HepG2 (cell line): ENCODE results near the gene SH2D3A. TPM values are rescaled to one million over a fixed set of nuclear protein-coding genes. Genes with fewer than 3 reads are reported as not detected.

Source experiments
- AGO1 ChIP-seq: fragments of 200-400 bp; formaldehyde crosslinking; IDR thresholded peaks from 2 replicates; pipeline ENCODE4 v1.6.1; 2017; ENCODE audit warnings: mild to moderate bottlenecking, low read depth, low read length, moderate library complexity; ENCODE audit not compliant: poor library complexity, severe bottlenecking
- AGO2 ChIP-seq: fragments of 200-400 bp; formaldehyde crosslinking; optimal IDR thresholded peaks from 2 replicates; pipeline ENCODE3; 2017; ENCODE audit warnings: mild to moderate bottlenecking, low read depth, low read length, moderate library complexity
- ATM ChIP-seq: fragments of 450-650 bp; IDR thresholded peaks from 2 replicates; pipeline ENCODE4 v1.7.1; 2017; ENCODE audit warnings: mild to moderate bottlenecking, borderline replicate concordance
- EHMT2 ChIP-seq: fragments of 200-600 bp; sonication (generic); IDR thresholded peaks from 2 replicates; pipeline ENCODE4 v1.7.0; 2017; ENCODE audit warnings: antibody characterized with exemption, low read depth, low read length, borderline replicate concordance
- FOXC1 ChIP-seq: sonication (generic); formaldehyde crosslinking; IDR thresholded peaks from 2 replicates; pipeline ENCODE4 v1.8.0; 2022; ENCODE audit warnings: mild to moderate bottlenecking, missing genetic modification reagents, borderline replicate concordance
- HOXA9 ChIP-seq: sonication (generic); formaldehyde crosslinking; IDR thresholded peaks from 2 replicates; pipeline ENCODE4 v1.8.1; 2022; ENCODE audit warnings: missing genetic modification reagents, mild to moderate bottlenecking, moderate library complexity, borderline replicate concordance
- KLF16 ChIP-seq, 2 experiments: sonication (generic) in 1 of 2; formaldehyde crosslinking in 1 of 2; IDR thresholded peaks; 2 replicates each; pipeline versions ENCODE4 v1.6.1 to v1.8.0; 2016 to 2023; ENCODE audit warnings: missing genetic modification reagents in 2 of 2, missing compliant biosample characterization in 1 of 2
- NKX3-1 ChIP-seq: sonication (generic); formaldehyde crosslinking; IDR thresholded peaks from 2 replicates; pipeline ENCODE4 v1.5.0; 2020; ENCODE audit warnings: missing genetic modification reagents
- PTBP1 ChIP-seq: fragments of 200-400 bp; formaldehyde crosslinking; IDR thresholded peaks from 2 replicates; pipeline ENCODE4 v1.6.1; 2018; ENCODE audit warnings: low read length, low read depth; ENCODE audit not compliant: poor library complexity, severe bottlenecking
- REL ChIP-seq: sonication (generic); formaldehyde crosslinking; conservative IDR thresholded peaks from 2 replicates; pipeline ENCODE4 v1.8.0; 2022; ENCODE audit warnings: mild to moderate bottlenecking, missing genetic modification reagents, moderate library complexity
- SALL2 ChIP-seq: sonication (generic); formaldehyde crosslinking; IDR thresholded peaks from 2 replicates; pipeline ENCODE4 v1.8.1; 2023; ENCODE audit warnings: mild to moderate bottlenecking, missing genetic modification reagents, inconsistent platforms
- SAP130 ChIP-seq: IDR thresholded peaks from 2 replicates; pipeline ENCODE4 v1.6.1; 2016; ENCODE audit warnings: low read depth
- SIN3A ChIP-seq: IDR thresholded peaks from 2 replicates; pipeline ENCODE4 v1.6.1; 2011; ENCODE audit warnings: low read depth, mild to moderate bottlenecking, control low read depth, low read length, borderline replicate concordance
- SIX4 ChIP-seq: sonication (generic); formaldehyde crosslinking; IDR thresholded peaks from 2 replicates; pipeline ENCODE4 v1.4.0; 2020; ENCODE audit warnings: missing genetic modification reagents
- SOX5 ChIP-seq: IDR thresholded peaks from 2 replicates; pipeline ENCODE4 v1.6.1; 2016; ENCODE audit warnings: borderline replicate concordance
- ZMYM2 ChIP-seq: sonication (generic); formaldehyde crosslinking; IDR thresholded peaks from 2 replicates; pipeline ENCODE4 v1.8.0; 2022; ENCODE audit warnings: mild to moderate bottlenecking, missing genetic modification reagents
- ZNF614 ChIP-seq: IDR thresholded peaks from 2 replicates; pipeline ENCODE4 v1.6.1; 2018; ENCODE audit warnings: missing biosample characterization, missing genetic modification reagents, inconsistent platforms, borderline replicate concordance
- ZNF616 ChIP-seq: sonication (generic); formaldehyde crosslinking; IDR thresholded peaks from 2 replicates; pipeline ENCODE4 v1.5.0; 2020; ENCODE audit warnings: low read depth, mild to moderate bottlenecking, missing genetic modification reagents
- ZNF773 ChIP-seq: sonication (generic); formaldehyde crosslinking; IDR thresholded peaks from 2 replicates; pipeline ENCODE4 v1.4.0; 2020; ENCODE audit warnings: missing genetic modification reagents, borderline replicate concordance
- ZSCAN31 ChIP-seq: sonication (generic); formaldehyde crosslinking; IDR thresholded peaks from 2 replicates; pipeline ENCODE4 v1.5.0; 2020; ENCODE audit warnings: low read depth, mild to moderate bottlenecking, missing genetic modification reagents
- polyA plus RNA-seq, 8 experiments: library from polyadenylated mRNA; depleted of rRNA in 3 of 8; stranded (reverse) in 7 of 8; unstranded in 1 of 8; fragments of >200 nt; fragmentation: Illumina TruSeq in 4 of 8; extraction: Trizol in 4 of 8; gene quantifications; 2 replicates each; pipeline versions ENCODE4 v1.2.1 to v1.2.3, GENCODE V29; 2011 to 2016; ENCODE audit warnings: low read depth in 4 of 8, missing spikeins in 1 of 8, mixed read lengths in 1 of 8; ENCODE audit not compliant: insufficient read depth in 1 of 8
- total RNA-seq, 5 experiments: library from RNA; depleted of rRNA; stranded (reverse); fragments of >200 nt; fragmentation: Illumina TruSeq; extraction: Trizol; gene quantifications; 2 replicates each; pipeline ENCODE4 v1.2.3, GENCODE V29; 2016; ENCODE audit warnings: low read depth in 1 of 5
- TF ChIP-seq, protein P1 (sequence below): sonication (generic); formaldehyde crosslinking; IDR thresholded peaks from 2 replicates; pipeline ENCODE4 v1.5.0; 2020; ENCODE audit warnings: missing genetic modification reagents
- TF ChIP-seq, protein P2 (sequence below): sonication (generic); formaldehyde crosslinking; IDR thresholded peaks from 2 replicates; pipeline ENCODE4 v1.4.0; 2020; ENCODE audit warnings: missing genetic modification reagents; ENCODE audit errors: not compliant biosample characterization
- TF ChIP-seq, protein P3 (sequence below): sonication (generic); formaldehyde crosslinking; IDR thresholded peaks from 2 replicates; pipeline ENCODE4 v1.4.0; 2020; ENCODE audit warnings: missing genetic modification reagents
- TF ChIP-seq, protein P4 (sequence below): sonication (generic); formaldehyde crosslinking; conservative IDR thresholded peaks from 2 replicates; pipeline ENCODE4 v1.8.0; 2022; ENCODE audit warnings: mild to moderate bottlenecking, moderate library complexity, missing genetic modification reagents

The SH2D3A gene
- total and polyA plus RNA-seq, 2 of the 13 experiments (the other 11 are each of a cell fraction or from before 2014, with no cell fraction given) = 1.0 to 2.2 TPM

DNA sequence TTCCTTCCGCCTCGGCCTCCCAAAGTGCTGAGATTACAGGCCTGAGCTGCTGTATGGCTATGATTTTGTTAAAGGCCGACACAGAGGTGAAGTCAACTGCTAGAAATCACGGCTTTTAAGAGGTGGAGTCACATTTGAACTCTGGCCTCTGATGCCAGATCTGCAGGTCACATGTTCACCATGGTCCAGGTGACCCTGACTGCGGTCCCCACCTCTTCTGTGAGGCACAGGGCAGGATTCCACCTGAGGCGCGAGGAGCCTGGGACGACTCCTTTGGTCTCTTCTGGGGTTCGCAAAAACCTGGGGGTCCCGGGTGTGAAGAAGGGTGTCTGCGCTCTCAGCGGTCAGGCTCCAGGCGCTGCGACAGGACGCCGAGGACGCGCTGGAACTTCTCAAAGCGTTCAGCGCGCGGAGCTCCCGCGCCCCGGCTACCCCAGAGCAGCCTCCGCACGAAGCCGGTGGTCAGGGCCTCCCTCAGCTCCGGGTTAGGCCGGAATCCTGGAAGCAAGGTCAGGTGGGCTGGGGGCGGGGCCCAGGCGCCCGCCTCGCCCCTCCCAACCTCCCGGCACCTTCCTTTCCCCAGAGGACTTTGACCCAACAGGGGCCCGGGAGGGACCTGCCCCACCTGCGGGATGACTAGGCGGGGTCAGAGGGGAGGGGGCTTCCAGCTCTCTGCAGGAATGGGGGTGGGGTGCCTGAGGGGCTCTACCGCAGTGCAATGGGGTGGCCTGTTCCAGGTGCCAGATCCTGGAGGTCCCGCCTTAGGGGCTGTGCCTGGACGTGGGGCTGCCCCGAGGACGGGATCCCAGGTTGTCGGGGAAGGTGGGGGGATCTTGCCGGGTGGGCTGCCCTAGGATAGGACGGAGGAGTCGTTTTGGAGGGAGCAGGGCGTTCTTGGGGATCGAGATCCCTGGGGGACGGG is 14.7 kb downstream of the SH2D3A start (continued):
- TF ChIP-seq HOXA9 (no peak), ZNF773 (no peak), FOXC1 (CRISPR knock-in tag) (peak; percentile 60; the same call in 1 of the 2 replicates), SALL2 (CRISPR knock-in tag) (peak; percentile 63; the same call in 1 of the 2 replicates), EHMT2 (no peak), REL (CRISPR knock-in tag) (no peak), PTBP1 (no peak), SIN3A (peak; percentile 54; the same call in 1 of the 2 replicates), AGO2 (peak; percentile 88), ZMYM2 (no peak), SIX4 (CRISPR knock-in tag) (no peak), ZSCAN31 (peak; percentile 84; the same call in 1 of the 2 replicates), AGO1 (peak; percentile 60), ZNF614 (CRISPR knock-in tag) (no peak; the same call in 1 of the 2 replicates), ZNF616 (CRISPR knock-in tag) (0 out of 2 replicates have a peak, but pooled peaks have one; percentile 33), SOX5 (peak; percentile 5), ATM (no peak), NKX3-1 (peak; percentile 34; the same call in 1 of the 2 replicates), KLF16 (CRISPR knock-in tag; IDR thresholded peaks at IDR 0.05) (peak in 1 of 2 experiments; percentile 49; a peak in 2 of 4 replicates), SAP130 (no peak)
- TF ChIP-seq, protein P1, sequence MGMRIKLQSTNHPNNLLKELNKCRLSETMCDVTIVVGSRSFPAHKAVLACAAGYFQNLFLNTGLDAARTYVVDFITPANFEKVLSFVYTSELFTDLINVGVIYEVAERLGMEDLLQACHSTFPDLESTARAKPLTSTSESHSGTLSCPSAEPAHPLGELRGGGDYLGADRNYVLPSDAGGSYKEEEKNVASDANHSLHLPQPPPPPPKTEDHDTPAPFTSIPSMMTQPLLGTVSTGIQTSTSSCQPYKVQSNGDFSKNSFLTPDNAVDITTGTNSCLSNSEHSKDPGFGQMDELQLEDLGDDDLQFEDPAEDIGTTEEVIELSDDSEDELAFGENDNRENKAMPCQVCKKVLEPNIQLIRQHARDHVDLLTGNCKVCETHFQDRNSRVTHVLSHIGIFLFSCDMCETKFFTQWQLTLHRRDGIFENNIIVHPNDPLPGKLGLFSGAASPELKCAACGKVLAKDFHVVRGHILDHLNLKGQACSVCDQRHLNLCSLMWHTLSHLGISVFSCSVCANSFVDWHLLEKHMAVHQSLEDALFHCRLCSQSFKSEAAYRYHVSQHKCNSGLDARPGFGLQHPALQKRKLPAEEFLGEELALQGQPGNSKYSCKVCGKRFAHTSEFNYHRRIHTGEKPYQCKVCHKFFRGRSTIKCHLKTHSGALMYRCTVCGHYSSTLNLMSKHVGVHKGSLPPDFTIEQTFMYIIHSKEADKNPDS (CRISPR knock-in tag) = no peak
- TF ChIP-seq, protein P2, sequence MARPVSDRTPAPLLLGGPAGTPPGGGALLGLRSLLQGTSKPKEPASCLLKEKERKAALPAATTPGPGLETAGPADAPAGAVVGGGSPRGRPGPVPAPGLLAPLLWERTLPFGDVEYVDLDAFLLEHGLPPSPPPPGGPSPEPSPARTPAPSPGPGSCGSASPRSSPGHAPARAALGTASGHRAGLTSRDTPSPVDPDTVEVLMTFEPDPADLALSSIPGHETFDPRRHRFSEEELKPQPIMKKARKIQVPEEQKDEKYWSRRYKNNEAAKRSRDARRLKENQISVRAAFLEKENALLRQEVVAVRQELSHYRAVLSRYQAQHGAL = no peak
- TF ChIP-seq, protein P3, sequence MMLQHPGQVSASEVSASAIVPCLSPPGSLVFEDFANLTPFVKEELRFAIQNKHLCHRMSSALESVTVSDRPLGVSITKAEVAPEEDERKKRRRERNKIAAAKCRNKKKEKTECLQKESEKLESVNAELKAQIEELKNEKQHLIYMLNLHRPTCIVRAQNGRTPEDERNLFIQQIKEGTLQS = no peak
- TF ChIP-seq, protein P4, sequence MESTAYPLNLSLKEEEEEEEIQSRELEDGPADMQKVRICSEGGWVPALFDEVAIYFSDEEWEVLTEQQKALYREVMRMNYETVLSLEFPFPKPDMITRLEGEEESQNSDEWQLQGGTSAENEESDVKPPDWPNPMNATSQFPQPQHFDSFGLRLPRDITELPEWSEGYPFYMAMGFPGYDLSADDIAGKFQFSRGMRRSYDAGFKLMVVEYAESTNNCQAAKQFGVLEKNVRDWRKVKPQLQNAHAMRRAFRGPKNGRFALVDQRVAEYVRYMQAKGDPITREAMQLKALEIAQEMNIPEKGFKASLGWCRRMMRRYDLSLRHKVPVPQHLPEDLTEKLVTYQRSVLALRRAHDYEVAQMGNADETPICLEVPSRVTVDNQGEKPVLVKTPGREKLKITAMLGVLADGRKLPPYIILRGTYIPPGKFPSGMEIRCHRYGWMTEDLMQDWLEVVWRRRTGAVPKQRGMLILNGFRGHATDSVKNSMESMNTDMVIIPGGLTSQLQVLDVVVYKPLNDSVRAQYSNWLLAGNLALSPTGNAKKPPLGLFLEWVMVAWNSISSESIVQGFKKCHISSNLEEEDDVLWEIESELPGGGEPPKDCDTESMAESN (CRISPR knock-in tag) = no peak
